Neural cell (in vitro differentiated cells): ENCODE results near the gene VAV2. TPM values are rescaled to one million over a fixed set of nuclear protein-coding genes. Genes with fewer than 3 reads are reported as not detected.

ENCODE experiments used
- H2AFZ ChIP-seq: fragments of 200-600, 300-800 bp; sonication (generic), shearing (Covaris generic); 2 replicates; pipeline ENCODE4 v1.6.0; 2014; ENCODE audit warnings: low read depth, mild to moderate bottlenecking, antibody characterized with exemption, low read length, moderate library complexity
- H3F3A ChIP-seq: fragments of 200-600 bp; shearing (Covaris generic); 2 replicates; pipeline ENCODE4 v1.6.1; 2016; ENCODE audit warnings: mild to moderate bottlenecking, moderate library complexity, mixed read lengths, antibody characterized with exemption, low read length; ENCODE audit not compliant: insufficient read depth, poor library complexity, severe bottlenecking
- H3K27ac ChIP-seq: fragments of 200-600, 300-800 bp; sonication (generic), shearing (Covaris generic); 2 replicates; pipeline ENCODE4 v1.5.1; 2014; ENCODE audit warnings: mild to moderate bottlenecking, low read length, moderate library complexity
- H3K27me3 ChIP-seq: fragments of 300-800, 200-600 bp; sonication (generic), shearing (Covaris generic); 2 replicates; pipeline ENCODE4 v1.6.0; 2014; ENCODE audit warnings: mild to moderate bottlenecking, low read depth, low read length, moderate library complexity; ENCODE audit not compliant: insufficient read depth
- H3K36me3 ChIP-seq: fragments of 300-800, 200-600 bp; sonication (generic), shearing (Covaris generic); 2 replicates; pipeline ENCODE4 v1.5.1; 2014; ENCODE audit warnings: mild to moderate bottlenecking, antibody characterized with exemption, low read length, moderate library complexity; ENCODE audit not compliant: insufficient read depth
- H3K4me2 ChIP-seq: fragments of 300-800, 200-600 bp; sonication (generic), shearing (Covaris generic); 2 replicates; pipeline ENCODE4 v1.6.0; 2014; ENCODE audit warnings: mild to moderate bottlenecking, low read length
- H3K4me3 ChIP-seq: fragments of 300-800, 200-600 bp; sonication (generic), shearing (Covaris generic); 2 replicates; pipeline ENCODE4 v1.5.1; 2014; ENCODE audit warnings: mild to moderate bottlenecking, low read length, moderate library complexity
- H3K79me2 ChIP-seq: fragments of 200-600 bp; shearing (Covaris generic); replicated peaks from 2 replicates; pipeline ENCODE4 v1.6.0; 2014; ENCODE audit warnings: mild to moderate bottlenecking, low read length, moderate library complexity; ENCODE audit not compliant: insufficient read depth
- H3K9ac ChIP-seq: fragments of 300-800, 200-600 bp; sonication (generic), shearing (Covaris generic); 2 replicates; pipeline ENCODE4 v1.6.1; 2016; ENCODE audit warnings: mild to moderate bottlenecking, low read length, mixed read lengths
- H3K9me2 ChIP-seq: fragments of 200-600 bp; shearing (Covaris generic); 2 replicates; pipeline ENCODE4 v1.6.1; 2016; ENCODE audit warnings: mild to moderate bottlenecking, low read length, mixed read lengths; ENCODE audit not compliant: insufficient read depth
- H3K9me3 ChIP-seq: fragments of 200-600, 300-800 bp; sonication (generic), shearing (Covaris generic); 2 replicates; pipeline ENCODE4 v1.6.1; 2016; ENCODE audit warnings: mild to moderate bottlenecking, mixed run types, low read length, moderate library complexity, mixed read lengths
- H4K20me1 ChIP-seq: fragments of 200-600 bp; shearing (Covaris generic); 2 replicates; pipeline ENCODE4 v1.6.1; 2016; ENCODE audit warnings: mild to moderate bottlenecking, mixed run types; ENCODE audit not compliant: insufficient read depth
- CTCF ChIP-seq: fragments of 450-650 bp; IDR thresholded peaks from 2 replicates; pipeline ENCODE4 v1.5.1; 2014; ENCODE audit warnings: antibody characterized with exemption, mild to moderate bottlenecking, moderate library complexity; ENCODE audit not compliant: poor library complexity, severe bottlenecking
- EP300 ChIP-seq: fragments of 450-650 bp; conservative IDR thresholded peaks from 2 replicates; pipeline ENCODE4 v1.6.1; 2014; ENCODE audit warnings: antibody characterized with exemption, mild to moderate bottlenecking, moderate library complexity; ENCODE audit not compliant: poor library complexity, severe bottlenecking
- EZH2 ChIP-seq: fragments of 200-600, 300-800 bp; shearing (Covaris generic), sonication (generic); IDR thresholded peaks from 2 replicates; pipeline ENCODE4 v1.6.1; 2014; ENCODE audit warnings: antibody characterized with exemption, low read length, borderline replicate concordance, mild to moderate bottlenecking; ENCODE audit not compliant: insufficient read depth, poor library complexity, severe bottlenecking
- MXI1 ChIP-seq: fragments of 450-650 bp; conservative IDR thresholded peaks from 2 replicates; pipeline ENCODE4 v1.6.1; 2014; ENCODE audit warnings: antibody characterized with exemption, mild to moderate bottlenecking; ENCODE audit not compliant: poor library complexity, severe bottlenecking
- POLR2AphosphoS5 ChIP-seq: IDR thresholded peaks from 2 replicates; pipeline ENCODE4 v1.6.1; 2012
- RAD21 ChIP-seq: fragments of 450-650 bp; conservative IDR thresholded peaks from 2 replicates; pipeline ENCODE4 v1.6.1; 2014; ENCODE audit warnings: antibody characterized with exemption, mild to moderate bottlenecking, moderate library complexity
- REST ChIP-seq: IDR thresholded peaks from 2 replicates; pipeline ENCODE4 v1.6.1; 2012; ENCODE audit warnings: borderline replicate concordance
- SMC3 ChIP-seq: fragments of 450-650 bp; conservative IDR thresholded peaks from 2 replicates; pipeline ENCODE4 v1.6.1; 2014; ENCODE audit warnings: antibody characterized with exemption, mild to moderate bottlenecking, moderate library complexity; ENCODE audit not compliant: poor library complexity
- TAF1 ChIP-seq: IDR thresholded peaks from 2 replicates; pipeline ENCODE4 v1.6.1; 2012; ENCODE audit warnings: low read depth
- polyA plus RNA-seq: library from polyadenylated mRNA; depleted of rRNA; stranded (reverse); fragments of >200 nt; gene quantifications from 2 replicates; pipeline ENCODE4 v1.2.3, GENCODE V29; 2014

VAV2 gene
- polyA plus RNA-seq, 1 donor from 2014 or later, result 35.2 TPM

GRCh38 chr9:133806623-133807010 is 185.5 kb downstream of the VAV2 start:
- no peaks in the 10 kb centered on the region for H3K27me3 ChIP-seq
- no peak overlapping the region for H3K27ac ChIP-seq
- H2AFZ ChIP-seq, result no peak overlapping the region
- H3K9me3 ChIP-seq, result no peaks in the 10 kb centered on the region
- no peak overlapping the region for H3K9ac ChIP-seq
- H4K20me1 ChIP-seq, result no peaks in the 10 kb centered on the region
- no peaks in the 10 kb centered on the region for H3K36me3 ChIP-seq
- TF ChIP-seq SMC3 (no peak), RAD21 (no peak), REST (no peak), EZH2 (no peak), TAF1 (no peak)
- H3K4me2 ChIP-seq, result no peak overlapping the region
- no peak overlapping the region for H3K4me3 ChIP-seq
- no peaks in the 10 kb centered on the region for H3K79me2 ChIP-seq
- H3F3A ChIP-seq, result no peaks in the 10 kb centered on the region
- H3K9me2 ChIP-seq, result no peaks in the 10 kb centered on the region

GRCh38 chr9:133805876-133806622 is 186.1 kb downstream of the VAV2 start:
- H3K4me2 ChIP-seq, result no peak overlapping the region
- no peaks in the 10 kb centered on the region for H3K79me2 ChIP-seq
- no peak overlapping the region for H3K4me3 ChIP-seq
- H3K27me3 ChIP-seq, result no peaks in the 10 kb centered on the region
- H2AFZ ChIP-seq, result no peak overlapping the region
- H3K9me2 ChIP-seq, result no peaks in the 10 kb centered on the region
- no peaks in the 10 kb centered on the region for H3K9me3 ChIP-seq
- no peaks in the 10 kb centered on the region for H4K20me1 ChIP-seq
- TF ChIP-seq SMC3 (no peak), CTCF (no peak), TAF1 (no peak), REST (no peak), MXI1 (no peak), RAD21 (no peak), POLR2AphosphoS5 (no peak), EZH2 (no peak), EP300 (no peak)
- no peaks in the 10 kb centered on the region for H3F3A ChIP-seq
- H3K27ac ChIP-seq, result no peak overlapping the region
- H3K9ac ChIP-seq, result no peak overlapping the region
- H3K36me3 ChIP-seq, result no peaks in the 10 kb centered on the region
